ENCODE results near the gene GALNT17.

The GALNT17 gene

GRCh38 chr7:71132127-71132376 lies at the start of gene GALNT17:
GALNT17 (plus strand) TSS chr7:71132144.
- DNase-seq (ENCODE audit: low spot score), result no peak
- TF ChIP-seq CTCF (IDR thresholded peaks at IDR 0.05; ENCODE audit: extremely low read depth, missing control alignments), result no peak

DNA sequence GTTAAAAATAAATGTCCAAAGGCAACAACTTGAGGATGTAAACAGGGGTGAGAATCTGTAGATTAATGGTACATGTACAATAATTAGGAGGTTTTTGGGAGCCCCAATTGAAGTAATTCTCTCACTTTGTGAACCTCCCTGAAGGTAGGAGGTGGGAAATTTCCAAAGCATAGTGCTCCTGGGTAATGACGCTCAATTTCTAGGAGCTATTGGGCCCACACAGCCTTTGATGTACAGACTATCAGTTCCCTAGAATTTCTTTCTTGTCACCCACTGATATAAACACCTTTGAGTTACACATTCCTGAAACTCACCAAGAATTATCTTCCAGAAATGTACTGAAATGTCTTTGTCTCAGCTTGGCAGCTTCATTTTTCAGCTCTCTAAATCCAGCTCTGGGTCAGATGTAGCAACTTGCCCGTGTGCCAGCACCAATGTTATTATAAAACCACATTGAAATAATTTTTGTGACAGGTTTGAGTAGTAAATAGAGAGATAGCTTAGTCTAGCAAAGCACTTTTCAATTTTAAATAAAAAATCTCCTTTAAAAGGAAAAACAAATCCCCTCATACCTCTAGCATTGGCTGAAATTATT lies 36.6 kb upstream of the GALNT17 start:
- TF ChIP-seq CTCF (IDR thresholded peaks at IDR 0.05; ENCODE audit: extremely low read depth, missing control alignments), result no peak

DNA sequence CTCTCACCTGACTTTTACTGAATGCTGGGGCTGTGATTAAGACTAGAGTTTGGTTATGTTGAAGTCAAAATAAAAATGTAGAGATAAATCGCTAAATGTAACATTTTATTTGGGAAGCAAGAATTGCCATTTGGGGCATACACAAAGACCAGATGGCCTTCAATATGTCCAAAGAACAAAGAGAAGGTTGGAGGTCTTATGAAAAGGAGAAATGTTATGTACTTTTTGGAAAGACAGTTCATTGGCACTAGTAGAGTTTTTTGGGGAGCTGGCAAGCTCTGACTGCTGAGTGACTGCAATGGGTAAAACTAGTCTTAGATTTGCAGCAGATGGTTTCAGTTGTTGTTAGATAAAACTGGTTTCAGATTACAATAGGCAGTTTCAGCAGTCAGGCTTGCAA lies 35.6 kb upstream of the GALNT17 start:
- no peak for TF ChIP-seq CTCF (IDR thresholded peaks at IDR 0.05; ENCODE audit: extremely low read depth, missing control alignments)
- DNase-seq (ENCODE audit: low spot score), result no peak

More for the DNA sequence above, 36.6 kb upstream of the GALNT17 start:
- no peak for DNase-seq (ENCODE audit: low spot score)

GRCh38 chr7:71106226-71106625 lies 25.7 kb upstream of the GALNT17 start:
- no peak for TF ChIP-seq CTCF (IDR thresholded peaks at IDR 0.05; ENCODE audit: extremely low read depth, missing control alignments)
- no peak for DNase-seq (ENCODE audit: low spot score)

DNA sequence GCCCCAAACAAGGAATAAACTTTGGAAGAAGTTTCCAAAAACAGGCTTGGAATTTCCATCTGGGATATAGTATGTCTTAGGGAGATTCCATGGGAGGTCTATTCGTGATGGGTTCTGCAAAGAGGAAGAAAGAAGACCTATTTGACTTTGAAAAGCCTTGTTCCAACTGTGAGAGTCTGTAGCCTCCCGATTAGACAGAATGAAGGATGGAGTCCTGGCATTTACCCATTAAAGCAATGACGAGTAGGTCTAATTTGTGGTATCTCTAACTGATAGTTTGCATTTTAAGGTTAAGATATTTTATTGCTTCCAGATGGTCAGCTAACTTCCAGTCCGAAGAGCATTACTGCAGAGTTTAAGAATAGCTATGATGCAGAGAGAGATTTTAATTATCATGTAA lies 19.5 kb upstream of the GALNT17 start:
- no peak for TF ChIP-seq CTCF (IDR thresholded peaks at IDR 0.05; ENCODE audit: extremely low read depth, missing control alignments)

DNA sequence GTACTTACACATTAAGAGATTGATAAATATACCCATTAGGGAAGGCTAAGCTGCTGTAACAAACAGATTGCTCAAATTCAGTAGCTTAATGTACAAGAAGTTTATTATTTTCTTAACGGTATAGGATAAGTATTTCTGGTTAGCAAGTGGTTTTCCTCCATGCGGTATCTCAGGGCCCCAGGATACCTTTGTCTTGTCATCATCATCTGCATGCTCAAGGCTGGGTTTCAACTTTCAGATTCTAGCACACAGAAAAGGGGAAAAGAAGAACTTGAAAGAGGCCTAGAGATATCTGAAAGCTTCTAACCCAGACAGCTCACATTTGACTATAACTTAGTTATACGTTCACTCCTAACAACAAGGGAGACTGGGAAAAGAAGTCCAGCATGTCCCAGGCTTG lies 11.8 kb upstream of the GALNT17 start:
- DNase-seq (ENCODE audit: low spot score), result no peak
- no peak for TF ChIP-seq CTCF (IDR thresholded peaks at IDR 0.05; ENCODE audit: extremely low read depth, missing control alignments)

More for the DNA sequence above, 19.5 kb upstream of the GALNT17 start:
- no peak for DNase-seq (ENCODE audit: low spot score)

GRCh38 chr7:71129126-71129525 lies 2.8 kb upstream of the GALNT17 start:
- TF ChIP-seq CTCF (IDR thresholded peaks at IDR 0.05; ENCODE audit: extremely low read depth, missing control alignments), result no peak
- no peak for DNase-seq (ENCODE audit: low spot score)

All from GM20000 (cell line).